HUES64 (cell line): ENCODE measurements around the gene PAK2.
"Not testable (repeated sequence)": the region's sequence is repeated elsewhere in the genome, so short reads cannot be mapped to it uniquely, and the experiment has no call there.

Experiments used
- H3K27ac ChIP-seq: 2 replicates; pipeline ENCODE4 v1.7.0; 2013; ENCODE audit warnings: low read depth, low read length, inconsistent platforms
- H3K27me3 ChIP-seq: 2 replicates; pipeline ENCODE4 v1.6.1; 2013; ENCODE audit warnings: mild to moderate bottlenecking, low read length; ENCODE audit not compliant: insufficient read depth
- H3K36me3 ChIP-seq: 2 replicates; pipeline ENCODE4 v1.6.1; 2013; ENCODE audit warnings: mild to moderate bottlenecking, low read length; ENCODE audit not compliant: insufficient read depth
- H3K4me1 ChIP-seq: 2 replicates; pipeline ENCODE4 v1.6.1; 2013; ENCODE audit warnings: mild to moderate bottlenecking, low read length, moderate library complexity; ENCODE audit not compliant: insufficient read depth
- H3K4me3 ChIP-seq: 2 replicates; pipeline ENCODE4 v1.5.1; 2013; ENCODE audit warnings: mild to moderate bottlenecking, low read length, moderate library complexity
- H3K9ac ChIP-seq: 2 replicates; pipeline ENCODE4 v1.6.1; 2013; ENCODE audit warnings: mild to moderate bottlenecking, low read depth, low read length
- H3K9me3 ChIP-seq: 2 replicates; pipeline ENCODE4 v1.6.1; 2013; ENCODE audit warnings: low read depth, low read length; ENCODE audit not compliant: insufficient read depth
- WGBS: fragments of 150-250, 120-280 bp; methylation state at CpG from one replicate; pipeline ENCODE4 v1.1.7; 2013; ENCODE audit warnings: missing lambda C conversion rate; 5-methylcytosine and 5-hydroxymethylcytosine counted together

PAK2 gene

DNA sequence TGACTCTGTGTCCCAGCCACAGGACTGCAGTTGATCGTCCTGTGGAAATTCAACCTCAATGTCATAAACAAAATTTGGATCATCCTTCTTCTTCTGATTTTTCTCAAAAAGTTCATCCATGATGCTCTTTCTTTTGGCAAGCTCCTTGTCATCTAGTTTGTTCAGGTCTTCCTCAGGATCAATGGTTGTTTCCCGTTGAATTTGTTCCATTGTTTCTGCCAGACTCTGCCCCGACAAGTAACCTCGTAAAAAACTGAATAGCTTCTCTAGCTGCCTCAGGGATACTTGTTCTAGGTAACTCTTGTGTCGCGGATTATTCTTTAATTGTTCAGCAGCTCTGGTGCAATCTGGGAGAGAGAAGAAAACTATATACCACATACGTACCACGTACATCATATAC is 32.1 kb upstream of the PAK2 start:
- H3K9ac ChIP-seq: no peak overlapping the region
- no peak overlapping the region for H3K4me3 ChIP-seq
- no peaks in the 10 kb centered on the region for H3K4me1 ChIP-seq
- H3K36me3 ChIP-seq: no peaks in the 10 kb centered on the region
- no peaks in the 10 kb centered on the region for H3K9me3 ChIP-seq
- 86% methylated on average over 6 of the region's 8 CpGs for WGBS
- no peak overlapping the region for H3K27ac ChIP-seq
- H3K27me3 ChIP-seq: peaks cover 13% of the 10 kb centered on the region

- 96% methylated on average over 7 of the region's 7 CpGs for WGBS
- Histone ChIP-seq H3K9me3 (no peaks in the 10 kb centered on the region), H3K27me3 (peaks cover 13% of the 10 kb centered on the region), H3K36me3 (no peaks in the 10 kb centered on the region), H3K27ac (no peak overlapping the region), H3K4me1 (no peaks in the 10 kb centered on the region), H3K9ac (no peak overlapping the region), H3K4me3 (no peak overlapping the region)
Observed at GRCh38 chr3:196708467-196708866, 31.2 kb upstream of the PAK2 start.

DNA sequence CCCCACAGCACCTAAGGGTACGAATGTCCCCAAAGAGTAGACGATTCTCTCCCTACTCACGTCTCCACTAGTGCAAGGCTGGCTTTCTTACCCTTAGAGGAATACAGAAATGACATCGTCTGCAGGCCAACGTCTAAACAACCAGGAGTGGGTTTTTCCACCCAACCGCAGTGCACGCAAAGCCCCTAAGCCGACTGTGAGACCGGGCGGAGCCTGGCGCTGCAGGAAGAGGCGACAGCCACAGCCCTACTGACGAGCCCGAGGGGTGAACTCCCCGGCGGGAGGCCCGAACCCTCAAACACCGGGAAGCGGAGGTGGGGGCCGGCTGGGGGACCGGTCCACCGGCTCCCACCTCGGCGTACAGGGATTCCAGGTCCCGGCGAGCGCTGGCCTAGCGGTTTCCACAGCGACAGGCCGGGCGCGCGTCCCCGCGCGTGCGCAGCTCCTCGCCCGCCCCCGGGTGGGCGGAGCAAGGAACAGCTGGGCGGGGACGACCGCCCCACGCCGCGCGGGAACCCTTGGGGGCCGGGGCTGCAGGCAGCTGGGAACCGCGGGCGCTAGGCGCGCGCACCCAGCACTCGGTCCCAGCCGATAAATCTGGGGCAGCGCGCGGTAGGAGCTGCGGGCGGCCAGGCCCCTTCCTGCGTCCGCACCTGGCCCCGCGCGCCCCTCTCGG is 27.7 kb upstream of the PAK2 start, which contains the start of the genes CEP19 and PIGX:
Gene CEP19 (minus strand): TSS at position 413 of the 676 bp plus-strand sequence. CDS start 3,593 bp downstream, outside the sequence.
Gene PIGX (plus strand): TSS at position 540 of the 676 bp plus-strand sequence.
- WGBS: 1% methylated on average over 68 of the region's 68 CpGs
- H3K4me1 ChIP-seq: no peaks in the 10 kb centered on the region
- peak within 1 kb of the TSS; percentile 84 for H3K4me3 ChIP-seq
- no peak within 1 kb of the TSS for H3K27ac ChIP-seq
- no peaks in the 10 kb centered on the region for H3K36me3 ChIP-seq
- H3K27me3 ChIP-seq: peaks cover 13% of the 10 kb centered on the region
- no peaks in the 10 kb centered on the region for H3K9me3 ChIP-seq
- peak within 1 kb of the TSS; percentile 79 for H3K9ac ChIP-seq

DNA sequence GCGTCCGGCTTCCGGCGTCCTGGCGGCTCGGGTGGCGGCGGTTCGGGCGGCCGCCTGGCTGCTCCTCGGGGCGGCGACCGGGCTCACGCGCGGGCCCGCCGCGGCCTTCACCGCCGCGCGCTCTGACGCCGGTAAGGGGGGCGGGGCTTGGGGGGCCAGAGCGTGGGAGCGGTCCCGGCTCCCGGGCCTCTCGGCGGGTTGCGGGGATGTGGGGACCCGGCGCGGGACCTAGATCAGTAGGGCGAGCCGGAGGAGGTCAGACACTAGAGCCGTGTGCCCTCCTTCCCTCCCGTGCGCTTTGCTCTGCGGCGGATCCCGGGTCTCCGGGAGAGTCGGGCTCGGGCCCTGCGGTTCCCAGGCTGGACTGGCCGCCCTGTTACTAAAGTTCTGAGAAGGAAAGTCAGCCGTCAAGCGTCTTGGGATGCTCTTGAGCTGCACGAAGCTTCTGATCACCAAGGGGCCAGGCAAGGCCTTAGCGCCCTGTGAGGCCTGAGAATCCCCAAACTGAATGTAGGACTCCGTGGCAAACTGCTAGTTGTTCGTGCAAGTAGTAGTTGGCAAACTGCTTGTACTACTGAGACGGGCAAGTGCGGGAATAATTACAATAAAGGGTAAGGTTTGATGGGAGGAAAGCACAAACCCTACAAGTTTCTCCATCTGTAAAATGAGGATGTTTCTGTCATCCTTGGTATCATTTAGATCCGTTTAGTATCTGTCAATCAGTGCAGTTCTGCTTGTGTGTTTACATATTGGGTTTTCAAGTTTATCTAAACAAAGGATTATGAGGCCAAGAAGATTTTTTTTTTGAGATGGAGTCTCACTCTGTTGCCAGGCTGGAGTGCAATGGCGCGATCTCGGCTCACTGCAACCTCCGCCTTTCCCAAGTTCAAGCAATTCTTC is 26.9 kb upstream of the PAK2 start:
- H3K27ac ChIP-seq: no peak overlapping the region
- no peaks in the 10 kb centered on the region for H3K4me1 ChIP-seq
- 10% methylated on average over 64 of the region's 64 CpGs for WGBS
- H3K9me3 ChIP-seq: no peaks in the 10 kb centered on the region
- H3K9ac ChIP-seq: peak overlapping the region; percentile 79
- H3K27me3 ChIP-seq: peaks cover 13% of the 10 kb centered on the region
- H3K4me3 ChIP-seq: peak overlapping the region; percentile 84
- H3K36me3 ChIP-seq: no peaks in the 10 kb centered on the region

- not testable (repeated sequence) for H3K4me3 ChIP-seq, H3K9ac ChIP-seq, H3K4me1 ChIP-seq, H3K27me3 ChIP-seq, H3K9me3 ChIP-seq, H3K36me3 ChIP-seq, H3K27ac ChIP-seq
- 97% methylated on average over 3 of the region's 3 CpGs for WGBS
Observed at GRCh38 chr3:196717162-196717561, 22.5 kb upstream of the PAK2 start.

DNA sequence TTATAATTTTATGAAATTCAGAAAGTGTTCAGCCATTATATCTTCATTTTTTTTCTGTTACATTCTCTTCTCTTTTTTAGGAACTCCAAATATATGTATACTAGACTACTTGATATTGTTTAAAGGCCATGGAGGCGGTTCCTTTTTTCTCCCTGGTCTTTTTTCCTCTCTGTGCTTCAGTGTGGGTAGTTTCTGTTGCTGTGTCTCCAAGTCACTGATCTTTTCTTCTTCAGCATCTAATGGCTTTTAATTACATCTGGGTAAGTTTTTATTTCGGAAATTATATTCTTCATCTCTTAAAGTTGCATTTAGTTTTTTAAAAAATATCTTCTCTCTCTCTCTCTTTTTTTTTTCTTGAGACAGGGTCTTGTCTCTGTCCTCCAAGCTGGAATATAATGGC is 18.6 kb upstream of the PAK2 start:
- Histone ChIP-seq H3K9me3 (no peaks in the 10 kb centered on the region; the same call in 1 of the 2 replicates), H3K9ac (no peak overlapping the region), H3K27ac (no peak overlapping the region), H3K27me3 (no peaks in the 10 kb centered on the region), H3K36me3 (peaks cover 17% of the 10 kb centered on the region), H3K4me1 (no peaks in the 10 kb centered on the region), H3K4me3 (no peak overlapping the region)
- no CpG with 5 or more reads among the region's 2 CpGs for WGBS

DNA sequence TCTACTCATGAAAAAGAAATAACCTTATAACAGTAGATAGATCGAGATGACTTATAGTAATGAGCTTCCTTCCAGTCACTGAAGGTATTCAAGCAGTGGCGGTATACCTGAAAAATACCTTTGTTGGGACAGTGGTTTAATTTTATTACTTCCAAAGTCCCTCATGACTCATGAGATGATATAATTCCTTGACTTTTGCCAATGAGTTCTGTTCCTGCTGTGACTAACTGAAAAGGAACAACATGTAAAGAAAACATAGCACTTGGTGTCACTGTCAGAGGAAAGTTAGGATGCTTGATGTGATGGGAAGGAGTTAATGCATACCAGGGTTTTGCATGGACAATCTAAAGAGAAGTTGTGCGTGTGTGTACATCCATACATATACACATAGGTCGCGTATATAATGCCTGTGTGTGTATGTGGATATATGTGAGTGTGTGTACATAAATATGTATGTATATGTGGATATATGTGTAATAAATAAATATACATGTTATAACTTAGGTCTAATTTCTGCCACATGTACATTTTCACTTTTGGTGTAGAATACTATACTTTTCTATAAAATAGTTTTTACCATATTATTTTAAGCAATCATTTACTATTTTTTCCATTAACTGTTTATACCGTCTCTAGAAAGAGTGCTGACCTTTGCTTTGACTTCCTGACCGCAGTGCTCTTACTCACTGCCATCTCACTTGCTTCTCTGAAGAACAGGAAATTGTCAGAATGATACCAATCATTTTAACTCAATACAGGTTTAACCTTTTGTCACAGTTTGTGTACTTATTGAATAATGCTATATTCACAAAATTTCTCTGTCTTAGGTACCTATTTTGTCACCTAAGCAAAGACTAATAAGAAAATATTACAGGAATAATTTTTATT is 12.6 kb upstream of the PAK2 start:
- peaks cover 23% of the 10 kb centered on the region for H3K36me3 ChIP-seq
- H3K9me3 ChIP-seq: no peaks in the 10 kb centered on the region
- H3K9ac ChIP-seq: no peak overlapping the region
- H3K4me3 ChIP-seq: no peak overlapping the region
- H3K27me3 ChIP-seq: no peaks in the 10 kb centered on the region
- H3K27ac ChIP-seq: no peak overlapping the region
- 97% methylated on average over 4 of the region's 7 CpGs for whole genome bisulfite sequencing
- no peaks in the 10 kb centered on the region for H3K4me1 ChIP-seq

- Histone ChIP-seq H3K9me3 (no peaks in the 10 kb centered on the region), H3K27ac (no peak overlapping the region), H3K36me3 (peaks cover 6% of the 10 kb centered on the region; the same call in 1 of the 2 replicates), H3K9ac (no peak overlapping the region), H3K27me3 (no peaks in the 10 kb centered on the region), H3K4me1 (no peaks in the 10 kb centered on the region), H3K4me3 (no peak overlapping the region)
- WGBS: 93% methylated on average over 3 of the region's 3 CpGs
Observed at GRCh38 chr3:196735751-196736150, 3.9 kb upstream of the PAK2 start.

DNA sequence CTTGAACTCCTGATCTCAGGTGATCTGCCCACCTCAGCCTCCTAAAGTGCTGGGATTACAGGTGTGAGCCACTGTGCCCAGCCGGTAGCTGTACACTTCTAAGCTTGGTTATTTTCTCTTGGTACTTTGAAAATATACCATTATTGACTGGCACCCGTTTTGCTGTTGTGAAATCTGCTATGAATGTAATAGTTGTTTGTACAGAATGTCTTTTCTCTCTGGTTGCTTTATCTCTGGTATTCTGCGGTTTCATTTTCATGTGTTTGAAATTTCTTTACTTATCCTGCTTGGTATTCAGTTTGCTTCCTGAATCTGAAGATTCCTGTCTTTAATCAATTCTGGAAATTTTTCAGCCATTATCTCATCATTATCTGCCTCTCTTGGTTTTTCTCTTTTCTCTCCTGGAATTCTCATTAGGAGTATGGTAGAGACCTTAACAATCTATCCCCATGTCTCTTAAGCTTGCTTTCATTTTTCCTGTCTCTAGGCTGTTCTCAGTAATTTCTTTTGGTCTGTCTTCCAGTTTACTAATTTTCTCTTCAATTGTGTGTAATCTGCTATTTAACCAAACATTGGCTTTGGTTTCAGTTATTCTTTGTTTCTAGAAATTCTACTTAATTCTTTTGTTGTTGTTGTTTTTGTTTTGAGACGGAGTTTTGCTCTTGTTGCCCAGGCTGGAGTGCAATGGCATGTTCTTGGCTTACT is 2.8 kb upstream of the PAK2 start:
- Histone ChIP-seq H3K4me3 (no peak overlapping the region), H3K4me1 (peaks cover 7% of the 10 kb centered on the region), H3K36me3 (peaks cover 4% of the 10 kb centered on the region; the same call in 1 of the 2 replicates), H3K27me3 (no peaks in the 10 kb centered on the region), H3K9me3 (no peaks in the 10 kb centered on the region), H3K27ac (no peak overlapping the region), H3K9ac (no peak overlapping the region)
- WGBS: 90% methylated on average over 4 of the region's 4 CpGs

- Histone ChIP-seq H3K36me3 (peaks cover 4% of the 10 kb centered on the region; the same call in 1 of the 2 replicates), H3K9me3 (no peaks in the 10 kb centered on the region), H3K9ac (no peak overlapping the region), H3K27me3 (no peaks in the 10 kb centered on the region), H3K4me1 (peaks cover 8% of the 10 kb centered on the region), H3K4me3 (no peak overlapping the region), H3K27ac (no peak overlapping the region)
- 84% methylated on average over 6 of the region's 6 CpGs for WGBS
Observed at GRCh38 chr3:196737655-196738054, 2.0 kb upstream of the PAK2 start.
